CD4-positive, alpha-beta T cell treated with Interleukin-12 subunit alpha and Interleukin-12 subunit beta, for 1 hour (primary cell): ENCODE results near the gene DGKK.
"Not testable (repeated sequence)": the region's sequence is repeated elsewhere in the genome, so short reads cannot be mapped to it uniquely, and the experiment has no call there.

ENCODE experiments used
- DNase-seq: peaks from one replicate; pipeline ENCODE4 v3.0.0-alpha.2; 2020

DGKK gene

DNA sequence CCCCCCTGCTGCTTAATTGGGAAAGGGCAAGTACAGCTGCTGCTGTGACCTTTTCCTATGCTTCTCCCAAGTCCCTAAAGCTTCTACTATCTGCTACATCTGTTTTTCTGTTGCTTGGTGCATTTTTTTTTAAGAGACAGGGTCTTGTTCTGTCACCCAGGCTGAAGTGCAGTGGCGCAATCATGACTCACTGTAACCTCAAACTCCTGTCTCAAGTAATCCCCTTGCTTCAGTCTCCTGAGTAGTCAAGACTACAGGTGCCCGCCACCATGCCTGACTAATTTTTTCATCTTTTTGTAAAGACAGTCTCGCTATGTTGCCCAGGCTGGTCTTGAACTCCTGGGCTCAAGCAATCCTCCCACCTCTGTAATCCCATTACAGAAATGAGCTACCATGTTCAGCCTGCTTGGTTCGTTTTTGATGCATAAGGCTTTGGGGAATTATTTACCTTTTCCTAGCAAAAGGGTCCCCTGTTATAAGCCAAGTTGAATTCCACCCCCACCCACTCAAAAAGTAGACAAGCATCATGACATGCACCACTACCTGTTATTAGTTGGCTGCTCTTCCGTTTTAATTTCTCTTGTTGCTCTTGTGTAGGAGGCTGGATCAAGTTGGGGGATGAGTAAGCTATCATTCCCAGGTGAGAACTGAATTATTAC, 39.6 kb downstream of the DGKK start:
- no peak for DNase-seq

DNA sequence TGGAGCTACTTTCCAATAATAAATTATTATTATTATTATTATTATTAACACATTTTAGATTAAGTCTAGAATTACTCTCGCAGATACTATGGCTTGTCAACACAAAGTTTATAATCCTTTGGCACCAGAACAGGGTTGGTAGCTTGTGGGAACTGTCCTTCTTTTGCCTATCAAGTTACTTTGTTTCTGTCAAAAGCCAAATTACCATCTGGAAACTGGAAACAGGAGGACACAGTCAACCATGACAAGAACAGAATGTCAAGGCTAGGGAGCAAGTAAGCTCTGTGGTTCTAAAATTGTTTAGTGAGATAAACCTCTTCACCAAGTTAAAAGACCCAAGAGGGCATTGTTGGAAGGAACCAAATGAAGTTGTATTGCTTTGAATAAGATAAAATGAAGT, 42.5 kb downstream of the DGKK start:
- no peak for DNase-seq

- DNase-seq: no peak
Measured at GRCh38 chrX:50407976-50408375, 62.6 kb downstream of the DGKK start.

DNA sequence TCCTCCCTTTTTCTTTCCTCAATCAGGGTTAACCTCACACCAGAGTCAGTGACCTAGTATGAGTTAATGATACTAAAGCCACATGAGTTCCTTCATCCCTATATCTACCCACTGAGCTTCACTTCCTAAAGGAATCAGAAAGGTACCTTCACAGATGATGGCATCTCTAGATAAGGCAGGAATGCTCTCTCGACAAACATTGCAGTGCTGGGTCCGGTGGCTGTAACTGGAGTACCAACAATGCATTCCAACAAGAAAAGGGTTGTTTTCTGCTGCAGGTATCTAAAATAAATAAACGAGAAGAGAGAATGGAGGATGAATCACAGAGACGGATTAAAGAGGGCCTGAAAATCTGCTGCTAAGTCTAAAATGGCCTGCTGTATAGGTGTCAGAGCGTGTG, 66.7 kb downstream of the DGKK start:
- no peak for DNase-seq

DNA sequence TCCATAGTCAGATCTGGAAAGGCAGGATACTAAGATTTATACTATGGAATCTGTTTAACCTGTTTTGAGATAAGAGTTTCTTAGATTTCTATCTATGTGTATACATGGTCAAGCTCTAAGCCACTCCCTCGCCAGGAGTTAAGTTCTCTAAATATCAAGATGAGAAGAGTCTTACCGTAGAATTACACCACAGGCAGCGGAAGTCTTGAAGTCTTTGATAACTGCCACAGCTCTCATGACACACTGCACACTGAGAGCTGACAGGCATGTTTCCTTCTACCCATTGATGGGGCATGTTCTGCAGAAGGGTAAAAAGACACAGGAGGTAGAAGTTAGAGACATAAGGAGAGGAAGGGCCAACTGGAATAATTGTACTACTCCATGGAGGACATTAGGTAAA, 67.7 kb downstream of the DGKK start:
- no peak for DNase-seq

GRCh38 chrX:50393902-50394301, 76.7 kb downstream of the DGKK start:
- no peak for DNase-seq

- DNase-seq: no peak
Measured at GRCh38 chrX:50386520-50386919, 84.1 kb downstream of the DGKK start.

DNA sequence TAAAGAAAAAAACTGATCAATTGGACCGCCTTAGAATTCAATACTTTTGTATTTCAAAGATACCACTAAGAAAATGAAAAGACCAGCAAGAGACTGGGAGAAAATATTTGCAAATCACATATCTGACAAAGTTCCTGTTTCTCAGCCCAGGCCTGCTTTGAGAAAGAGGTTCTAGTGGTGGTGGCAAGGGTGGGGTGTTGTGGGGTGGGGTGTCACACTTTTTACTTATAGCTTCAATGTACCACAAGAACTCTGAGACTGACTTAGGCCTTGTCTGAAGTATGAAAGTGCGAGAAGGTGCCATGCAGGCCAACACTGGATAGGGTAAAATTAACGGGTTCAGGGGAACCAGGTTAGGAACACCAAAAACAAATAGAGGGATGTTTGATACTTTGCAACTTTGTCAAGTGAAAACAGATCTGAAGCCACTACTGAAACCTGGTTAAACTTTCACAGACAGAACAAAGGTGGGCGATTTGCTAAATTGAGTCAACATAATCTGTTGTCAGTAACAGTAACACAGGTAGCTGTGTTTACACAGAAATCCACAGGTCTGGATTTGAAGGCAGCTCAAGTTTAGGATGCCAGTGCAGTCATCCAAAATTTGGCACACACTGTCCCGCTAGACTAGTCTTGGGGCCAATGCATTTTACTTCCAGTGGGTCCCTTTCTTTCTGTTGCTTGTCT, 88.8 kb downstream of the DGKK start:
- no peak for DNase-seq

DNA sequence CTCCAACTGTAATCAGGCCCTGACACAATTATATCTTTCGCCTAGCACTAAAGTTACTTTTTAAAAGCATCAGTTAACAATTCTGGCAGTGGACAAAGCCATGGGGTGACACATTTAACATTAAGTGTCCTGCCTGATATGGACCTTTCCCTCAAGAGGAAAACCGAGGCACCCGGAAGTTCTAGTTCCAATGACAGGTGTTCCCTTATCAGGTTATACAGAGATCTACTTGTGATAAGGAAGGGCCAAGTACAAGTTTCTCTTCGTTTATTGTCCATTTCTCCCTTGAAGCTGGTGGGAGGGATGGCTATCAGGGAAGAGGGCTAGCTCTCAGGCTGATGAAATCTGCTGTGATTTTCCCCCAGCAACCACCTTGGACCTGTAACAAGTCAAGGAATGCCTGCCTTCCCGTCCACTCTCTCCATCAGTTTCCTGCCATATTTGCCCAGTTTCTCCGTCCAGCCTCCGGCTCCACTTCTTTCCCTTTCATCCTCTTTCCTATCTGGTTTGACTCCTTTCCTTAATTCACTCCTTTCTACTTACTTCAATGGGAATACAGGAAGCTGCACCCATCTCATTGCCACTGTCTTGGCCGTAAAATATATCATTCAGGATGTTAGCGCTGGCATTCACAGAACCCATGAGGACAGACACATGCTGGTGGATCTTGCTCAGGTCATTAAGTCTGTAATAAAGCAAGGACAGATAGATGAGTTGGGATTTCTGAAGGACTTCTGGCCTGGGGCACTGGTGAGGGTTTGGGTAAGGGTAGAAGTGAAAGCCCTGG, 95.0 kb downstream of the DGKK start:
- DNase-seq: no peak

DNA sequence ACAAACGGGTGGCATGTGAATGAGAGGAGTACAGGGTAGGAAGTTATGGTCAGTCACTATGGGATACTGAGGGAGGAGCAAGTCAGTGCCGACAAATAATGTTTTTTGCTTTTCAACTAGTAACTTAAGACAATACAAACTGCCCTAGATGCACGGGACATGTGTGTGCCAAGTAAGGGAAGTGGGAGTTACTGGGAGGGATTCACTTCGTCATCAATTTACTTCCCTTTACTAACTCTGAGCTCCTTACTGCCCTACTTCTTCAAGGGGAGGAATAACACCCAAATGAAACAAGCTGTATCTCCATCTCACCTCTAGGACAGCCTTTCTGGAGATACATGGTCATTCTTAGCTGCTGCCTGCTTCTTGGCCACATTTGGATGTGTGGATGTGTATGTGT, 97.7 kb downstream of the DGKK start:
- DNase-seq: no peak

DNA sequence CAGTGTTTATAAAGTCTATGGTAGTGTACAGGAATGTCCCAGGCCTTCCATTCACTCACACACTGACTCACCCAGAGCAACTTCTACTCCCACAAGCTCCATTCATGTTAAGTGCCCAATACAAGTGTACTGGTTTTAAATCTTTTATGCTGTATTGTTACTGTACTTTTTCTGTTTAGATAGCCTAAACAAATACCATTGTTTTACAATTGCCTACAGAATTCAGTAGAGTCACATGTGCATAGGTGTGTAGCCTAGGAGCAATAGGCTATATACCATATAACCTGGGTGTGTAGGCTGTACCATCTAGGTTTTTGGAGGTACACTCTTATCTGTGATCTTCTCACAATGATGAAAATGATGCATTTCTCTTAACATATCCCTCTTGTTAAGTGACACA, 126.7 kb downstream of the DGKK start:
- no peak for DNase-seq

DNA sequence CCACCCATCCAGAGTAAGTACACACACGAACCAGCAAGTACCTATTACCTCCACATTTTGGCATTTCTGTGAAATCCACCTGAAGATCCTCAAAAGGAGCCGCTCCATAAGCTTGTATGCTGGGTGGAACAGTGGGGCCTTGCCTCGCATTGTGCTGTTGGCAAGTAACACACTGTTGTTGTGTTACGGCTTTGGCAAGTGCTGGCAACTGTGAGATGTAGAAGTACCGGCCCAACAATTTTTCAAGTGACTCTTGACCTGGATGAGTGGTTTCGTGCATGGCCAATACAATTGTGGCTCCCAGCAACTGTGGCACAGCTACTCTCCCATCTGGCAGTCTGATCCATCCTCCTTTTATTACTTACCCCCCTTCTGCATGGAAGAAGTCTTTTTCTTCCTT, 137.3 kb downstream of the DGKK start:
- DNase-seq: no peak

- DNase-seq: not testable (repeated sequence)
Measured at GRCh38 chrX:50332668-50333067, 138.0 kb downstream of the DGKK start.

- DNase-seq: no peak
Measured at GRCh38 chrX:50327235-50327634, 143.4 kb downstream of the DGKK start.
